Posterior cingulate gyrus (tissue), 11 donors: ENCODE data around the gene RTL10.

Experiments used
- DNase-seq, 10 donors: peaks; one replicate each; pipeline versions ENCODE4 v3.0.0 to v3.0.0-alpha.2; 2020 to 2021; ENCODE audit warnings: mixed read lengths in 3 of 10
- intact Hi-C: fragments of 100-400 bp; cut with DNase I; formaldehyde crosslinking; loops from one replicate; pipeline ENCODE4 v1.15.1; 2023

RTL10 gene

GRCh38 chr22:19831016-19831415 lies 23.7 kb downstream of the RTL10 start:
- DNase-seq = peak in 1 of 10 donors; percentile 4
- intact Hi-C loops = no loop called here

GRCh38 chr22:19828035-19828401 lies 26.7 kb downstream of the RTL10 start:
- intact Hi-C loops = no loop called here

GRCh38 chr22:19827341-19828034 lies 27.2 kb downstream of the RTL10 start:
- intact Hi-C loops = no loop called here
- no peak for DNase-seq

More at GRCh38 chr22:19828035-19828401, 26.7 kb downstream of the RTL10 start:
- no peak for DNase-seq

GRCh38 chr22:19826619-19826950 lies 28.1 kb downstream of the RTL10 start:
- intact Hi-C loops = no loop called here
- DNase-seq = no peak

- peak in 4 of 10 donors; percentile 2 to 49 (median 24) for DNase-seq
- intact Hi-C loops = no loop called here
These were observed 28.6 kb downstream of the RTL10 start for GRCh38 chr22:19825904-19826618.

GRCh38 chr22:19824926-19825339 lies 29.7 kb downstream of the RTL10 start:
- intact Hi-C loops = no loop called here
- DNase-seq = peak in 3 of 10 donors; percentile 5 to 56 (median 6)

- DNase-seq = peak in 4 of 10 donors; percentile 4 to 69 (median 33)
- intact Hi-C loops = no loop called here
These were observed 30.3 kb downstream of the RTL10 start for GRCh38 chr22:19824212-19824925.

GRCh38 chr22:19823902-19824211 lies 30.8 kb downstream of the RTL10 start:
- intact Hi-C loops = no loop called here
- DNase-seq = peak in 3 of 10 donors; percentile 2 to 35 (median 4)

- intact Hi-C loops = no loop called here
- peak in 5 of 10 donors; percentile 3 to 70 (median 20) for DNase-seq
These were observed 31.3 kb downstream of the RTL10 start for GRCh38 chr22:19823191-19823901.

GRCh38 chr22:19822301-19823117 lies 32.2 kb downstream of the RTL10 start:
- DNase-seq = peak in 6 of 10 donors; percentile 1 to 79 (median 14)
- intact Hi-C loops = no loop called here

- intact Hi-C loops = no loop called here
- DNase-seq = peak in 4 of 10 donors; percentile 2 to 68 (median 44)
These were observed 33.0 kb downstream of the RTL10 start for GRCh38 chr22:19821523-19822300.

GRCh38 chr22:19820880-19821522 lies 33.7 kb downstream of the RTL10 start:
- intact Hi-C loops = no loop called here
- peak in 5 of 10 donors; percentile 4 to 67 (median 19) for DNase-seq

- peak in 5 of 10 donors; percentile 2 to 62 (median 14) for DNase-seq
- intact Hi-C loops = no loop called here
These were observed 34.5 kb downstream of the RTL10 start for GRCh38 chr22:19819911-19820879.

GRCh38 chr22:19819208-19819910 lies 35.3 kb downstream of the RTL10 start:
- DNase-seq = peak in 4 of 10 donors; percentile 2 to 69 (median 9)

GRCh38 chr22:19818324-19819207 lies 36.1 kb downstream of the RTL10 start:
- peak in 4 of 10 donors; percentile 2 to 77 (median 40) for DNase-seq
- intact Hi-C loops = no loop called here

More at GRCh38 chr22:19819208-19819910, 35.3 kb downstream of the RTL10 start:
- intact Hi-C loops = no loop called here
